SK-N-MC (cell line): ENCODE measurements around the gene ALOXE3.

Experiments used
- EZH2 ChIP-seq: fragments of 200-600 bp; sonication (generic); IDR thresholded peaks from one replicate; pipeline ENCODE4 v1.6.1; 2017; ENCODE audit warnings: antibody characterized with exemption
- FOXP2 ChIP-seq: optimal IDR thresholded peaks from 2 replicates; pipeline ENCODE3; 2011; ENCODE audit warnings: mild to moderate bottlenecking, moderate library complexity; ENCODE audit not compliant: insufficient read depth; ENCODE audit errors: extremely low read length, control extremely low read depth
- POLR2AphosphoS5 ChIP-seq: IDR thresholded peaks from 2 replicates; pipeline ENCODE4 v1.6.1; 2012; ENCODE audit warnings: mild to moderate bottlenecking, low read depth, low read length, borderline replicate concordance

DNA sequence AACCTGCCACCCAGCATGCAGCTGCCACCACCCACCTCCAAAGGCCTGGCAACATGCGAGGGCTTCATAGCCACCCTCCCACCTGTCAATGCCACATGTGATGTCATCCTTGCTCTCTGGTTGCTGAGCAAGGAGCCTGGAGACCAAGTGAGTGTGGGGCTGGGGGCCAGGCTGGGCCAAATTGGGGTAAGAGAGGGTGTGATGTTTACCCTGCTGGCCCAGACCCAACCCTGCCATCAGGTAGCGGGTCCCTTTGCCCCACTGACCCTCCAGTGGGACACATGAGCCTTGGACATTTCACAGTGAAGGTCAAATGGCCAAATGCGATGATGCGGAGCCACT is 70.6 kb downstream of the ALOXE3 start:
- TF ChIP-seq POLR2AphosphoS5 (no peak), EZH2 (no peak), FOXP2 (no peak)
